Activated naive CD4-positive, alpha-beta T cell treated with anti-CD3 and anti-CD28 coated beads, Interleukin-2, amount 50 U/mL, for 72 hours (primary cell): ENCODE measurements around the gene CAND2. TPM values are rescaled to one million over a fixed set of nuclear protein-coding genes. Genes with fewer than 3 reads are reported as not detected.
"Not testable (repeated sequence)": the region's sequence is repeated elsewhere in the genome, so short reads cannot be mapped to it uniquely, and the experiment has no call there.

Experiments
- ATAC-seq, 2 donors: fragments of 150-1000 bp; cut with Tn5 transposase; 2 replicates each; pipeline ENCODE4 v1.10.0; 2021; ENCODE audit warnings: mild to moderate bottlenecking in 2 of 2, moderate library complexity in 2 of 2
- DNase-seq, 2 donors: peaks; one replicate each; pipeline ENCODE4 v3.0.0; 2021 to 2022; ENCODE audit warnings: low spot score in 2 of 2
- H3K27ac Mint-ChIP-seq, 2 donors: one replicate each; pipeline ENCODE4 v1.8.0; 2022; ENCODE audit warnings: mild to moderate bottlenecking in 2 of 2, mixed read lengths in 2 of 2
- H3K36me3 Mint-ChIP-seq, 2 donors: one replicate each; pipeline ENCODE4 v1.8.0; 2022; ENCODE audit warnings: mixed read lengths in 2 of 2
- H3K9me3 Mint-ChIP-seq, 2 donors: one replicate each; pipeline ENCODE4 v1.8.0; 2022; ENCODE audit warnings: mixed read lengths in 2 of 2
- total RNA-seq, 2 donors: library from RNA; stranded (reverse); gene quantifications; one replicate each; pipeline ENCODE4 v1.2.3, GENCODE V29; 2022

CAND2 gene
- total RNA-seq, 2 donors from 2014 or later, result 1.8 to 2.5 TPM

- H3K27ac Mint-ChIP-seq, result no peak overlapping the region
- no peak for ATAC-seq
- DNase-seq, result no peak
- H3K9me3 Mint-ChIP-seq, result no peaks in the 10 kb centered on the region
- no peaks in the 10 kb centered on the region for H3K36me3 Mint-ChIP-seq
Observed at GRCh38 chr3:12764171-12764776, 32.2 kb upstream of the CAND2 start.

GRCh38 chr3:12766541-12766940 is 29.9 kb upstream of the CAND2 start:
- ATAC-seq (no peak), DNase-seq (no peak)
- H3K36me3 Mint-ChIP-seq, result no peaks in the 10 kb centered on the region
- no peak overlapping the region for H3K27ac Mint-ChIP-seq
- H3K9me3 Mint-ChIP-seq, result no peaks in the 10 kb centered on the region

- H3K27ac Mint-ChIP-seq, result no peak overlapping the region
- DNase-seq (no peak), ATAC-seq (no peak)
- peaks cover 0 to 4% of the 10 kb centered on the region in 2 donors for H3K9me3 Mint-ChIP-seq
- H3K36me3 Mint-ChIP-seq, result no peaks in the 10 kb centered on the region
Observed at GRCh38 chr3:12768579-12769527, 27.6 kb upstream of the CAND2 start.

GRCh38 chr3:12769761-12770160 is 26.7 kb upstream of the CAND2 start:
- H3K36me3 Mint-ChIP-seq, result no peaks in the 10 kb centered on the region
- peaks cover 0 to 4% of the 10 kb centered on the region in 2 donors for H3K9me3 Mint-ChIP-seq
- DNase-seq, result no peak
- no peak overlapping the region for H3K27ac Mint-ChIP-seq
- ATAC-seq, result no peak

GRCh38 chr3:12771236-12771635 is 25.2 kb upstream of the CAND2 start:
- Mint-ChIP-seq H3K36me3 (no peaks in the 10 kb centered on the region), H3K27ac (peak overlapping the region in 1 of 2 donors; percentile 5), H3K9me3 (peaks cover 0 to 4% of the 10 kb centered on the region in 2 donors)
- ATAC-seq, result no peak
- DNase-seq, result no peak

GRCh38 chr3:12772462-12772861 is 24.0 kb upstream of the CAND2 start:
- Mint-ChIP-seq H3K9me3 (peaks cover 0 to 4% of the 10 kb centered on the region in 2 donors), H3K36me3 (no peaks in the 10 kb centered on the region), H3K27ac (no peak overlapping the region)
- no peak for ATAC-seq
- DNase-seq, result no peak

- no peak for ATAC-seq
- DNase-seq, result no peak
- H3K36me3 Mint-ChIP-seq, result no peaks in the 10 kb centered on the region
- H3K9me3 Mint-ChIP-seq, result peaks cover 0 to 4% of the 10 kb centered on the region in 2 donors
- peak overlapping the region in 1 of 2 donors; percentile 12 for H3K27ac Mint-ChIP-seq
Observed at GRCh38 chr3:12773030-12773709, 23.3 kb upstream of the CAND2 start.

- Mint-ChIP-seq H3K27ac (no peak overlapping the region), H3K9me3 (peaks cover 0 to 4% of the 10 kb centered on the region in 2 donors), H3K36me3 (no peaks in the 10 kb centered on the region)
- DNase-seq, result no peak
- ATAC-seq, result no peak
Observed at GRCh38 chr3:12773710-12774086, 22.8 kb upstream of the CAND2 start.

- Mint-ChIP-seq H3K9me3 (peaks cover 0 to 4% of the 10 kb centered on the region in 2 donors), H3K36me3 (no peaks in the 10 kb centered on the region), H3K27ac (peak overlapping the region in 1 of 2 donors; percentile 16)
- ATAC-seq (peak in 1 of 2 donors; percentile 70), DNase-seq (no peak)
Observed at GRCh38 chr3:12774619-12775018, 21.9 kb upstream of the CAND2 start.

- Mint-ChIP-seq H3K27ac (no peak overlapping the region), H3K36me3 (no peaks in the 10 kb centered on the region), H3K9me3 (peaks cover 0 to 4% of the 10 kb centered on the region in 2 donors)
- DNase-seq, result no peak
- no peak for ATAC-seq
Observed at GRCh38 chr3:12775226-12775625, 21.3 kb upstream of the CAND2 start.

- H3K36me3 Mint-ChIP-seq, H3K27ac Mint-ChIP-seq, ATAC-seq, DNase-seq, H3K9me3 Mint-ChIP-seq: not testable (repeated sequence)
Observed at GRCh38 chr3:12775970-12776369, 20.5 kb upstream of the CAND2 start.

GRCh38 chr3:12777171-12777570 is 19.3 kb upstream of the CAND2 start:
- peaks cover 0 to 4% of the 10 kb centered on the region in 2 donors for H3K9me3 Mint-ChIP-seq
- no peaks in the 10 kb centered on the region for H3K36me3 Mint-ChIP-seq
- H3K27ac Mint-ChIP-seq, result peak overlapping the region in 1 of 2 donors; percentile 19
- no peak for DNase-seq
- no peak for ATAC-seq

GRCh38 chr3:12780751-12781150 is 15.7 kb upstream of the CAND2 start:
- H3K36me3 Mint-ChIP-seq, result no peaks in the 10 kb centered on the region
- ATAC-seq (no peak), DNase-seq (no peak)
- H3K27ac Mint-ChIP-seq, result no peak overlapping the region
- H3K9me3 Mint-ChIP-seq, result no peaks in the 10 kb centered on the region

GRCh38 chr3:12782172-12782815 is 14.2 kb upstream of the CAND2 start:
- Mint-ChIP-seq H3K27ac (no peak overlapping the region), H3K9me3 (no peaks in the 10 kb centered on the region), H3K36me3 (no peaks in the 10 kb centered on the region)
- ATAC-seq (peak in 1 of 2 donors; percentile 32), DNase-seq (no peak)

- H3K27ac Mint-ChIP-seq, result no peak overlapping the region
- no peak for DNase-seq
- no peaks in the 10 kb centered on the region for H3K9me3 Mint-ChIP-seq
- H3K36me3 Mint-ChIP-seq, result no peaks in the 10 kb centered on the region
- ATAC-seq, result no peak
Observed at GRCh38 chr3:12785096-12785495, 11.4 kb upstream of the CAND2 start.

GRCh38 chr3:12787346-12787745 is 9.1 kb upstream of the CAND2 start:
- not testable (repeated sequence) for ATAC-seq
- peak in 1 of 2 donors; percentile 59 for DNase-seq

More at GRCh38 chr3:12787346-12787745, 9.1 kb upstream of the CAND2 start:
- not testable (repeated sequence) for H3K9me3 Mint-ChIP-seq, H3K27ac Mint-ChIP-seq, H3K36me3 Mint-ChIP-seq
